ENCODE measurements around the gene CSDE1. TPM values are rescaled to one million over a fixed set of nuclear protein-coding genes. Genes with fewer than 3 reads are reported as not detected.
"Not testable (repeated sequence)": the region's sequence is repeated elsewhere in the genome, so short reads cannot be mapped to it uniquely, and the experiment has no call there.

Gene CSDE1
- 304 TPM for polyA plus RNA-seq (2012; ENCODE audit: missing spikeins)

DNA sequence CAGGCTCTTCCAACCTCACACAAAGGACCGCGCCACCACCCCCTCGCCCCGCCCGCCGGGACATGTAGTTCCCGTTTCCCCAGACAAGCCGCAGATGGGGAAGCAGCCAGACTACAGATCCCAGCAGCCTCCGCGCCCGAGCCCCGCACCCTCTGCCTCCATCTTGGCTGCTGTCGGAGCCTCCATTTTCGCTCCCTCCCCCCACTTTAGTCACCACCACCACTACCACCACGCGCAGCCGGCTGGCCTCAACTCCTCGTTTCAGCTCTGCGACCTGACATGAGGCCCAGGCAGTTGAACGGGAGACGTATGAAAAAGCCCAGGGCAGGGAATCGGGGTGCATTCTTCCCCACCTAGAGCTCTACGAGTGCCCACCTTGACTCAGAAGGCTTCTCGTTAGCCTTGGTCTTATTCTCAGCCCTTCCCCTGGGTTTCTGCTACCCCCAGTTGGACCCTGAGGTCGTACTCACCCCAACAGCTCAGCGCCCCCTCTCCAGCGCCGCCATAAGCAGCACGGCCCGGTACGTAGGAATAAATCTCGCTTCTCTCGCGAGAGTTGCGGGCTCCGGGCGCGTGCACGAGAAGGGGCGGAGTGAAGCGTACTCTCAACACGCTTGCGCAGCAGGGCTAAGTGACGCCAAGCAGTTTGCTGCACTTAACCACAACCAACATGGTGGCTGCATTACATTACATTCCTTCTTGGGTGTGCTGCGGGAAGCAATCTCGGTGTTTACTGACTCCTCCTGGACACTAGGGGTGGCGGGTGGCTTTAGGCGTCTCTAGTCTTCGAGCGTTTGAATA is at the start of gene CSDE1:
TSS of gene CSDE1 (minus strand) at position 530 of the 801 bp plus-strand sequence. CDS start 18,094 bp downstream, outside the sequence.
- TF ChIP-seq POLR2A (IDR thresholded peaks at IDR 0.05; ENCODE audit: low read depth, low read length) (peak; percentile 96), POLR2AphosphoS5 (IDR thresholded peaks at IDR 0.05; ENCODE audit: low read depth, low read length) (peak; percentile 97), TAF1 (IDR thresholded peaks at IDR 0.05; ENCODE audit: borderline replicate concordance, low read depth, low read length) (peak; percentile 94)
- FAIRE-seq: peak; percentile 99

DNA sequence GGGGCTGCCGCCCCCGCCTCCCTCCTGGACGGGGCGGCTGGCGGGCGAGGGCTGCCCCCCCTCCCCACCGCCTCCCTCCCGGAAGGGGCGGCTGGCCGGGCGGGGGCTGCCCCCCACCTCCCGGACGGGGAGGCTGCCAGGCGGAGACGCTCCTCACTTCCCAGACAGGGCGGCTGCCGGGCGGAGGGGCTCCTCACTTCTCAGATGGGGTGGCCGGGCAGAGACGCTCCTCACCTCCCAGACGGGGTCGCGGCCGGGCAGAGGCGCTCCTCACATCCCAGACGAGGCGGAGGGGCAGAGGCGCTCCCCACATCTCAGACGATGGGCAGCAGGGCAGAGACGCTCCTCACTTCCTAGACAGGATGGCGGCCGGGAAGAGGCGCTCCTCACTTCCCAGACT is 46.7 kb upstream of the CSDE1 start:
- FAIRE-seq; DNase-seq (ENCODE audit: insufficient read length): not testable (repeated sequence)

More for the DNA sequence above, at the start of gene CSDE1:
- peak; percentile 71 for DNase-seq (ENCODE audit: insufficient read length)

- DNase-seq (ENCODE audit: insufficient read length): no peak
- no peak for FAIRE-seq
- TF ChIP-seq TAF1 (IDR thresholded peaks at IDR 0.05; ENCODE audit: borderline replicate concordance, low read depth, low read length) (no peak), POLR2AphosphoS5 (IDR thresholded peaks at IDR 0.05; ENCODE audit: low read depth, low read length) (no peak), POLR2A (IDR thresholded peaks at IDR 0.05; ENCODE audit: low read depth, low read length) (no peak)
These were observed 45.2 kb upstream of the CSDE1 start for GRCh38 chr1:114803001-114803400.

DNA sequence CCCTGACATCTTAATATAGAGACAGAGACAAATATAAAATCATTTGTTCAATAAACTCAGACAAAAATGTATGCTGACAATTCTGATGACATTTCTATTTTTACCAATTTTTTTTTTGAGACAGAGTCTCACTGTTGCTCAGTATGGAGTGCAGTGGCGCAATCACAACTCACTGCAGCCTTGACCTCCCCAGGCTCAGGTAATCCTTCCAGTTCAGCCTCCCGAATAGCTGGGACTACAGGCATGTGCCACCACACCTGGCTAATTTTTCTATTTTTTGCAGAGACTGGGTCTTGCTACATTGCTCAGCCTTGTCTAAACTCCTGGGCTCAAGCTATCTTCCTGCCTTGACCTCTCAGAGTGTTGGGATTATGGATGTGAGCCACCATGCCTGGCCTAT is 36.3 kb upstream of the CSDE1 start:
- TF ChIP-seq TAF1 (IDR thresholded peaks at IDR 0.05; ENCODE audit: borderline replicate concordance, low read depth, low read length) (no peak), POLR2A (IDR thresholded peaks at IDR 0.05; ENCODE audit: low read depth, low read length) (no peak), POLR2AphosphoS5 (IDR thresholded peaks at IDR 0.05; ENCODE audit: low read depth, low read length) (no peak)
- FAIRE-seq (no peak), DNase-seq (ENCODE audit: insufficient read length) (no peak)

GRCh38 chr1:114790581-114790980 is 32.8 kb upstream of the CSDE1 start:
- DNase-seq (ENCODE audit: insufficient read length); FAIRE-seq: not testable (repeated sequence)

DNA sequence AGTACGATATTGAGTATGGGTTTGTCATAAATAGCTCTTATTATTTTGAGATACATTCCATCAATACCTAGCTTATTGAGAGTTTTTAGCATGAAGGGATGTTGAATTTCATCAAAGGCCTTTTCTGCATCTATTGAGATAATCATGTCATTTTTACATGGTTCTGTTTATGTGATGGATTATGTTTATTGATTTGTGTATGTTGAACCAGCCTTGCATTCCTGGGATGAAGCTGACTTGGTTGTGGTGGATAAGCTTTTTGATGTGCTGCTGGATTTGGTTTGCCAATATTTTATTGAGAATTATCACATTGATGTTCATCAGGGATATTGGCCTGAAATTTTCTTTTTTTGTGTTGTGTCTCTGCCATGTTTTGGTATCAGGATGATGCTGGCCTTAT is 28.7 kb upstream of the CSDE1 start:
- DNase-seq (ENCODE audit: insufficient read length); FAIRE-seq: not testable (repeated sequence)

- no peak for DNase-seq (ENCODE audit: insufficient read length)
- TF ChIP-seq POLR2AphosphoS5 (IDR thresholded peaks at IDR 0.05; ENCODE audit: low read depth, low read length): no peak
- no peak for TF ChIP-seq TAF1 (IDR thresholded peaks at IDR 0.05; ENCODE audit: borderline replicate concordance, low read depth, low read length)
- no peak for TF ChIP-seq POLR2A (IDR thresholded peaks at IDR 0.05; ENCODE audit: low read depth, low read length)
- no peak for FAIRE-seq
These were observed 24.7 kb upstream of the CSDE1 start for GRCh38 chr1:114782476-114782875.

DNA sequence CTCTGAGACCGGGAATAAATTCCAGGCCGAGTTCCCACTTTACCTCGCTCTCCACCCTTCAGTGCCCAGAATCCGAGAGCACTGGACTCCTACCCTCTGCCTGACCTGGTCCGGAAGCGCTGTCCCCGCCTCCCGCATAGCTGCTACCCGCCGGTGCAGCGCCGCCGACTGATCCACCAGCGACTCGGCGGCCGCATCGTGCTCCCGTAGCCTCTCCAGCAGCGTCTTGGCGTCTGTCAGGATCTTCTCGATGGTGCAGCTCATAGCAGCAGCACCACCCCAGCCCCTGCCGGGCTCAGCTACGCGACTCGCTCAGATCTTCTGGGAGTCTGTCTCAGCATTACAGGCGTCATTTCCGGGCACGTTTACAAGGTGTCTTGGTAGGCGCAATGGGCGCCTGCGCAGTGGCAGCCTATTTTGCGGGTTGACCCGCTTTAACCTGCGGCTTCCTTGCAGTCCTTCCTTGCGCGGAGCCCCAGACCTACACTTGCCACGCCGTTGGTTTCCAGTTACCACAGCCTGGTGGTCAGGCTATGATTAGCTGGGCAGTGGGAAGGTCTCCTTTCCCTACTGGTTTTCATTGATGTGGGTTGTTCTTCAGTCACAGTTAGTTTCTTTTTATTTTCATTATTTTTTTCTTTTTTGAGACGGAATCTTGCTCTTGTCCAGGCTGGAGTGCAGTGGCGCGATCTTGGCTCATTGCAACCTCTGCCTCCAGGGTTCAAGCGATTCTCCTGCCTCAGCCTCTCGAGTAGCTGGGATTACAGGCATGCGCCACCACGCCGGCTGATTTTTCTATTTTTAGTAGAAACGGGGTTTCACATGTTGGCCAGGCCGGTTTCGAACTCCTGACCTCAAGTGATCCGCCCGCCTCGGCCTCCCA is 22.8 kb upstream of the CSDE1 start, which contains the start of gene SIKE1:
TSS of gene SIKE1 (minus strand) at position 342 of the 883 bp plus-strand sequence. CDS start at position 264, 78 bp downstream.
- FAIRE-seq: peak; percentile 99

GRCh38 chr1:114779722-114780121 is 21.9 kb upstream of the CSDE1 start:
- TF ChIP-seq POLR2A (IDR thresholded peaks at IDR 0.05; ENCODE audit: low read depth, low read length) (no peak), POLR2AphosphoS5 (IDR thresholded peaks at IDR 0.05; ENCODE audit: low read depth, low read length) (no peak), TAF1 (IDR thresholded peaks at IDR 0.05; ENCODE audit: borderline replicate concordance, low read depth, low read length) (no peak)
- DNase-seq (ENCODE audit: insufficient read length) (no peak), FAIRE-seq (no peak)

More for the DNA sequence above, 22.8 kb upstream of the CSDE1 start, which contains the start of gene SIKE1:
- TF ChIP-seq POLR2AphosphoS5 (IDR thresholded peaks at IDR 0.05; ENCODE audit: low read depth, low read length) (peak; percentile 96), TAF1 (IDR thresholded peaks at IDR 0.05; ENCODE audit: borderline replicate concordance, low read depth, low read length) (peak; percentile 87), POLR2A (IDR thresholded peaks at IDR 0.05; ENCODE audit: low read depth, low read length) (peak; percentile 98)
- DNase-seq (ENCODE audit: insufficient read length): peak; percentile 77

DNA sequence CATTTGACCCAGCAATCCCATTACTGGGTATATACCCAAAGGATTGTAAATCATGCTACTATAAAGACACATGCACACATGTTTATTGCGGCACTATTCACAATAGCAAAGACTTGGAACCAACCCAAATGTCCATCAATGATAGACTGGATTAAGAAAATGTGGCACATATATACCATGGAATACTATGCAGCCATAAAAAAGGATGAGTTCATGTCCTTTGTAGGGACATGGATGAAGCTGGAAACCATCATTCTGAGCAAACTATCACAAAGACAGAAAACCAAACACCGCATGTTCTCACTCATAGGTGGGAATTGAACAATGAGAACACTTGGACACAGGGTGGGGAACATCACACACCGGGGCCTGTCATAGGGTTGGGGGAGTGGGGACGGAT is 18.9 kb upstream of the CSDE1 start:
- not testable (repeated sequence) for FAIRE-seq; DNase-seq (ENCODE audit: insufficient read length)

DNA sequence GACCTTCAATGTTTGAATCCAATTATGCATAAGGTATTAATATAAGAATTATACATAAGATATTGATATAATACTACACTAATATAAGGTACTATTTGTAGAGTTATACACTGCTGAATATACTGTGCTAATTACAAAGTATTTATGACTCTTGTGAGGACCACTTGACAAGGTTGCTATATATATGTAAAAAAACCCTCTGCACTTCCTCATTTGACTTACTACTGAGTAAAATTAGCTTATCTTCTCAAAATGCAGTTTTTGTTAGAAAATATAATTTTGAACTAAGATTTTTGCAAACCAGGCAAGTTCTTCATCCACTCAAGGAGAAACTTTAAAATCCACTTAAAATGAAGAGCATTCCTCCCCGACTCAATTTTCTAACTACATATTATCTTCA is 14.2 kb upstream of the CSDE1 start:
- TF ChIP-seq POLR2A (IDR thresholded peaks at IDR 0.05; ENCODE audit: low read depth, low read length): no peak
- no peak for FAIRE-seq
- DNase-seq (ENCODE audit: insufficient read length): no peak

GRCh38 chr1:114770989-114771388 is 13.2 kb upstream of the CSDE1 start:
- no peak for DNase-seq (ENCODE audit: insufficient read length)
- TF ChIP-seq POLR2A (IDR thresholded peaks at IDR 0.05; ENCODE audit: low read depth, low read length) (no peak), TAF1 (IDR thresholded peaks at IDR 0.05; ENCODE audit: borderline replicate concordance, low read depth, low read length) (no peak), POLR2AphosphoS5 (IDR thresholded peaks at IDR 0.05; ENCODE audit: low read depth, low read length) (no peak)
- FAIRE-seq: no peak
